Measurements from ENCODE around the gene MAN2A1.
"Not testable (repeated sequence)": the region's sequence is repeated elsewhere in the genome, so short reads cannot be mapped to it uniquely, and the experiment has no call there.

MAN2A1 gene

GRCh38 chr5:109754319-109754718, 64.6 kb downstream of the MAN2A1 start:
- POLR2A ChIA-PET = no interaction called here
- H3K4me3 ChIP-seq (ENCODE audit: low read depth, low read length) = no peak overlapping the region
- DNase-seq (ENCODE audit: low read depth, low spot score) = no peak
- CTCF ChIA-PET = interaction anchor here (1.0 to 1.9 kb wide), 2 partner anchors 10 to 63 kb away, joined by 3 to 6 read pairs; no protein-coding TSS in a partner anchor
- no peak for TF ChIP-seq CTCF (IDR thresholded peaks at IDR 0.05; ENCODE audit: insufficient read depth, low read length, missing control alignments)

- POLR2A ChIA-PET = no interaction called here
- CTCF ChIA-PET = interaction anchor here (1.0 kb wide), 1 partner anchor 28 kb away, joined by 3 read pairs; no protein-coding TSS in a partner anchor
- no peak for DNase-seq (ENCODE audit: low read depth, low spot score)
- no peak overlapping the region for H3K4me3 ChIP-seq (ENCODE audit: low read depth, low read length)
- no peak for TF ChIP-seq CTCF (IDR thresholded peaks at IDR 0.05; ENCODE audit: insufficient read depth, low read length, missing control alignments)
These were observed 66.0 kb downstream of the MAN2A1 start for GRCh38 chr5:109755761-109756160.

GRCh38 chr5:109756543-109757185, 66.9 kb downstream of the MAN2A1 start:
- H3K4me3 ChIP-seq (ENCODE audit: low read depth, low read length) = no peak overlapping the region
- TF ChIP-seq CTCF (IDR thresholded peaks at IDR 0.05; ENCODE audit: insufficient read depth, low read length, missing control alignments) = no peak
- ChIA-PET CTCF (no interaction called here), POLR2A (no interaction called here)
- no peak for DNase-seq (ENCODE audit: low read depth, low spot score)

GRCh38 chr5:109757490-109757889, 67.8 kb downstream of the MAN2A1 start:
- H3K4me3 ChIP-seq (ENCODE audit: low read depth, low read length) = no peak overlapping the region
- POLR2A ChIA-PET = no interaction called here
- CTCF ChIA-PET = no interaction called here
- TF ChIP-seq CTCF (IDR thresholded peaks at IDR 0.05; ENCODE audit: insufficient read depth, low read length, missing control alignments) = no peak
- no peak for DNase-seq (ENCODE audit: low read depth, low spot score)

GRCh38 chr5:109759306-109759705, 69.6 kb downstream of the MAN2A1 start:
- TF ChIP-seq CTCF (IDR thresholded peaks at IDR 0.05; ENCODE audit: insufficient read depth, low read length, missing control alignments) = no peak
- no peak overlapping the region for H3K4me3 ChIP-seq (ENCODE audit: low read depth, low read length)
- no peak for DNase-seq (ENCODE audit: low read depth, low spot score)
- POLR2A ChIA-PET = no interaction called here
- CTCF ChIA-PET = no interaction called here

GRCh38 chr5:109760130-109760529, 70.4 kb downstream of the MAN2A1 start:
- CTCF ChIA-PET; POLR2A ChIA-PET; DNase-seq (ENCODE audit: low read depth, low spot score); H3K4me3 ChIP-seq (ENCODE audit: low read depth, low read length): not testable (repeated sequence)

GRCh38 chr5:109762821-109763220, 73.1 kb downstream of the MAN2A1 start:
- POLR2A ChIA-PET = no interaction called here
- DNase-seq (ENCODE audit: low read depth, low spot score) = no peak
- TF ChIP-seq CTCF (IDR thresholded peaks at IDR 0.05; ENCODE audit: insufficient read depth, low read length, missing control alignments) = no peak
- no peak overlapping the region for H3K4me3 ChIP-seq (ENCODE audit: low read depth, low read length)
- CTCF ChIA-PET = no interaction called here

Measured in AG04449 (cell line).